H1 (cell line): ENCODE measurements around the gene PRIMA1. TPM values are rescaled to one million over a fixed set of nuclear protein-coding genes. Genes with fewer than 3 reads are reported as not detected.

Source experiments
- RBBP5 ChIP-seq: IDR thresholded peaks from 2 replicates; pipeline ENCODE4 v1.7.1; 2012; ENCODE audit warnings: low read depth, mild to moderate bottlenecking, inconsistent platforms, low read length, moderate library complexity, borderline replicate concordance
- SIRT6 ChIP-seq: IDR thresholded peaks from one replicate; pipeline ENCODE4 v1.7.1; 2012; ENCODE audit warnings: low read length, inconsistent platforms
- SIX5 ChIP-seq: IDR thresholded peaks from 2 replicates; pipeline ENCODE4 v1.6.1; 2011; ENCODE audit warnings: mild to moderate bottlenecking, low read depth, low read length
- TEAD4 ChIP-seq: IDR thresholded peaks from 2 replicates; pipeline ENCODE4 v1.6.1; 2012; ENCODE audit warnings: low read depth, low read length, inconsistent platforms, mixed read lengths
- ZNF274 ChIP-seq: IDR thresholded peaks from 2 replicates; pipeline ENCODE4 v1.7.0; 2012; ENCODE audit warnings: low read length, borderline replicate concordance; ENCODE audit errors: extremely low read depth
- polyA plus RNA-seq, 7 experiments: library from polyadenylated mRNA; depleted of rRNA in 3 of 7; stranded (reverse) in 5 of 7; unstranded in 2 of 7; fragments of >200 nt in 5 of 7; fragments of 200-250 nt in 2 of 7; gene quantifications; 1 replicate in 5 of 7; 2 replicates in 1 of 7; 4 replicates in 1 of 7; pipeline versions ENCODE4 v1.2.1 to v1.2.3, GENCODE V29; 2011 to 2013; ENCODE audit warnings: missing spikeins in 2 of 7, mixed read lengths in 2 of 7
- total RNA-seq: library from RNA; stranded (reverse); fragmentation: NEBNext Ultra II Directional; extraction: Animal tissue kit (Norgen Biotek cat#: 25700); gene quantifications from 2 replicates; pipeline ENCODE4 v1.2.1, GENCODE V29; 2021
- TF ChIP-seq, protein P1 (sequence below): IDR thresholded peaks from 2 replicates; pipeline ENCODE4 v1.6.1; 2012; ENCODE audit warnings: inconsistent platforms

The PRIMA1 gene
- total and polyA plus RNA-seq, 2 of the 8 experiments (the other 6 are each of a cell fraction or from before 2014, with no cell fraction given) = 2.8 to 4.5 TPM

DNA sequence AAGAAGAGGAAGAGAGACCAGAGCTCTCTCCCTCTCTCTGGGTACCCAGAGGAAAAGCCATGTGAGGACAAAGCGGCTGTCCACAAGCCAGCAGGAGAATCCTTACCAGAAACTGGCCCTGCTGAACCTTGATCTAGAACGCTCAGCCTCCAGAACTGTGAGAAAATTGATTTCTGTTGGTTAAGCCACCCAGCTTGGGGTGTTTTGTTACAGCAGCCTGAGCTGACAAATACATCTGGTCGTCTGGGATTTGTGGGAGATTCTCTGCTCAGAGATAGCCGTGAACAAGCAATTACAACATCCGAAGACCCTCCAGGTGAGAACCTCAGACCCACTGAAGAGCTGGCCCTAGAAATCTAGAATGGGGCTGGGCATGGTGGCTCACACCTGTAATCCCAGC lies 6.5 kb upstream of the PRIMA1 start (continued):
- TF ChIP-seq RBBP5 = no peak
- TF ChIP-seq, protein P1, sequence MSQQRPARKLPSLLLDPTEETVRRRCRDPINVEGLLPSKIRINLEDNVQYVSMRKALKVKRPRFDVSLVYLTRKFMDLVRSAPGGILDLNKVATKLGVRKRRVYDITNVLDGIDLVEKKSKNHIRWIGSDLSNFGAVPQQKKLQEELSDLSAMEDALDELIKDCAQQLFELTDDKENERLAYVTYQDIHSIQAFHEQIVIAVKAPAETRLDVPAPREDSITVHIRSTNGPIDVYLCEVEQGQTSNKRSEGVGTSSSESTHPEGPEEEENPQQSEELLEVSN = no peak
- TF ChIP-seq SIRT6 = no peak
- no peak for TF ChIP-seq ZNF274
- no peak for TF ChIP-seq TEAD4
- TF ChIP-seq SIX5 = no peak
